Chondrocyte (in vitro differentiated cells): ENCODE results near the gene AMN1. TPM values are rescaled to one million over a fixed set of nuclear protein-coding genes. Genes with fewer than 3 reads are reported as not detected.
A peak's percentile ranks its signal among the peaks of the same experiment; 100 is the strongest.

Source experiments
- DNase-seq: peaks from one replicate; pipeline ENCODE4 v3.0.0; 2021; ENCODE audit warnings: mixed read lengths, low spot score
- H3K27ac Mint-ChIP-seq: one replicate; pipeline ENCODE4 v1.8.0; 2021; ENCODE audit warnings: mild to moderate bottlenecking, moderate library complexity, mixed read lengths; ENCODE audit not compliant: unreplicated experiment
- H3K27me3 Mint-ChIP-seq: 2 replicates; pipeline ENCODE4 v1.8.0; 2021; ENCODE audit warnings: low read depth, mixed read lengths
- H3K36me3 Mint-ChIP-seq: 2 replicates; pipeline ENCODE4 v1.8.0; 2021; ENCODE audit warnings: low read depth, mixed read lengths
- H3K4me1 Mint-ChIP-seq: 2 replicates; pipeline ENCODE4 v1.8.0; 2021; ENCODE audit warnings: low read depth, mild to moderate bottlenecking, mixed read lengths
- H3K4me3 Mint-ChIP-seq: one replicate; pipeline ENCODE4 v1.8.0; 2021; ENCODE audit warnings: mild to moderate bottlenecking, moderate library complexity, mixed read lengths; ENCODE audit not compliant: unreplicated experiment
- H3K9me3 Mint-ChIP-seq: 2 replicates; pipeline ENCODE4 v1.8.0; 2021; ENCODE audit warnings: low read depth, mixed read lengths
- CTCF ChIP-seq: fragments of 200-600 bp; sonication (generic); IDR thresholded peaks from 2 replicates; pipeline ENCODE4 v1.5.0; 2021; ENCODE audit warnings: antibody characterized with exemption, mild to moderate bottlenecking, moderate library complexity
- total RNA-seq: library from RNA; stranded (reverse); gene quantifications from 3 replicates; pipeline ENCODE4 v1.2.1, GENCODE V29; 2021

The AMN1 gene
- total RNA-seq, 1 donor from 2014 or later: 6.6 TPM

- H3K36me3 Mint-ChIP-seq: no peaks in the 10 kb centered on the region
- no peak overlapping the region for H3K4me3 Mint-ChIP-seq
- no peak for DNase-seq
- H3K27ac Mint-ChIP-seq: no peak overlapping the region
- no peaks in the 10 kb centered on the region for H3K9me3 Mint-ChIP-seq
- no peaks in the 10 kb centered on the region for H3K27me3 Mint-ChIP-seq
- peaks cover 18% of the 10 kb centered on the region for H3K4me1 Mint-ChIP-seq
- TF ChIP-seq CTCF: no peak
Measured at GRCh38 chr12:31631809-31632208, 97.0 kb downstream of the AMN1 start.

- no peaks in the 10 kb centered on the region for H3K9me3 Mint-ChIP-seq
- no peak overlapping the region for H3K27ac Mint-ChIP-seq
- no peak for TF ChIP-seq CTCF
- H3K27me3 Mint-ChIP-seq: no peaks in the 10 kb centered on the region
- peaks cover 18% of the 10 kb centered on the region for H3K4me1 Mint-ChIP-seq
- DNase-seq: no peak
- H3K4me3 Mint-ChIP-seq: no peak overlapping the region
- H3K36me3 Mint-ChIP-seq: no peaks in the 10 kb centered on the region
Measured at GRCh38 chr12:31631023-31631724, 97.6 kb downstream of the AMN1 start.

GRCh38 chr12:31629756-31630732, 98.8 kb downstream of the AMN1 start:
- H3K36me3 Mint-ChIP-seq: no peaks in the 10 kb centered on the region
- H3K27ac Mint-ChIP-seq: peak overlapping the region; percentile 46
- no peak for DNase-seq
- H3K9me3 Mint-ChIP-seq: no peaks in the 10 kb centered on the region
- peaks cover 18% of the 10 kb centered on the region for H3K4me1 Mint-ChIP-seq
- H3K4me3 Mint-ChIP-seq: peak overlapping the region; percentile 27
- no peak for TF ChIP-seq CTCF
- H3K27me3 Mint-ChIP-seq: no peaks in the 10 kb centered on the region

GRCh38 chr12:31627456-31628054, 101.3 kb downstream of the AMN1 start:
- no peak for DNase-seq
- TF ChIP-seq CTCF: no peak
- Mint-ChIP-seq H3K27me3 (no peaks in the 10 kb centered on the region), H3K9me3 (no peaks in the 10 kb centered on the region), H3K27ac (no peak overlapping the region), H3K36me3 (no peaks in the 10 kb centered on the region), H3K4me3 (no peak overlapping the region), H3K4me1 (peaks cover 18% of the 10 kb centered on the region)
